SJCRH30 (cell line): ENCODE measurements around the gene TBC1D22A. TPM values are rescaled to one million over a fixed set of nuclear protein-coding genes. Genes with fewer than 3 reads are reported as not detected.

ENCODE experiments used
- DNase-seq, 2 experiments: peaks; one replicate each; pipeline ENCODE4 v3.0.0-alpha.2; 2015 to 2020
- H3K27ac ChIP-seq: fragments of 250-450 bp; sonication (Bioruptor Pico); 2 replicates; pipeline ENCODE4 v1.5.1; 2020; ENCODE audit warnings: mild to moderate bottlenecking, moderate library complexity
- H3K27me3 ChIP-seq: fragments of 250-450 bp; sonication (Bioruptor Pico); 2 replicates; pipeline ENCODE4 v1.5.1; 2020; ENCODE audit warnings: mild to moderate bottlenecking, moderate library complexity
- H3K36me3 ChIP-seq: fragments of 250-450 bp; sonication (Bioruptor Pico); 2 replicates; pipeline ENCODE4 v1.5.1; 2020; ENCODE audit warnings: mild to moderate bottlenecking, moderate library complexity
- H3K4me1 ChIP-seq: fragments of 250-450 bp; sonication (Bioruptor Pico); 2 replicates; pipeline ENCODE4 v1.5.1; 2020; ENCODE audit warnings: mild to moderate bottlenecking, moderate library complexity
- H3K4me3 ChIP-seq: fragments of 250-450 bp; sonication (Bioruptor Pico); 2 replicates; pipeline ENCODE4 v1.5.1; 2020; ENCODE audit warnings: mild to moderate bottlenecking, moderate library complexity
- H3K9me3 ChIP-seq: fragments of 250-450 bp; sonication (Bioruptor Pico); replicated peaks from 2 replicates; pipeline ENCODE4 v1.5.1; 2020; ENCODE audit warnings: mild to moderate bottlenecking, moderate library complexity
- total RNA-seq: library from RNA; depleted of rRNA; stranded (reverse); fragments of >200 nt; shearing (Covaris generic); gene quantifications from 2 replicates; pipeline ENCODE4 v1.2.3, GENCODE V29; 2014

Gene TBC1D22A
- total RNA-seq, 1 experiment from 2014 or later: 8.9 TPM

GRCh38 chr22:47000256-47000655, 237.8 kb downstream of the TBC1D22A start:
- Histone ChIP-seq H3K27ac (peak overlapping the region; percentile 85), H3K9me3 (no peaks in the 10 kb centered on the region), H3K4me1 (peaks cover 16% of the 10 kb centered on the region), H3K27me3 (no peaks in the 10 kb centered on the region), H3K4me3 (no peak overlapping the region), H3K36me3 (no peaks in the 10 kb centered on the region)
- DNase-seq: no peak

DNA sequence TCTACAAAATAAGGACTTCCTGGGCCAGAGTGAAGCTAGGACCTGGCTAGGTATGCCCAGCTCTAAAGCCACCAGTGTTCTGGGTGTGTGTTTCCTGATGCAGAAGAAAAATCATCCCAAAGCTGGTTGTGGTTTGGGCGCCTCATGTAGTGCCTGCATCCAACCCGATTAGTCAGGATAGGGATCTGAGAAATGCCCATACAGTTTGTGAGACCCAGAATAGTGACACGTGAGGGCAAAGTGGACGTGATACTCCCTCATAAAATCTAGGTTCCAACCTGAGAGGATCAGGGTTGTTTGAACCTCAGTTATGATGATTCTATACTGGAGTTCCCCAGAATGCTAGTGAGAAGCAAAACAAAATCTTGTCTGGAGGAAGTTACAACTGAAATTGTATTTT, 238.4 kb downstream of the TBC1D22A start:
- Histone ChIP-seq H3K4me3 (peak overlapping the region; percentile 46), H3K36me3 (no peaks in the 10 kb centered on the region), H3K4me1 (peaks cover 16% of the 10 kb centered on the region), H3K27ac (peak overlapping the region; percentile 85), H3K27me3 (no peaks in the 10 kb centered on the region), H3K9me3 (no peaks in the 10 kb centered on the region)
- peak; percentile 49 to 74 for DNase-seq

DNA sequence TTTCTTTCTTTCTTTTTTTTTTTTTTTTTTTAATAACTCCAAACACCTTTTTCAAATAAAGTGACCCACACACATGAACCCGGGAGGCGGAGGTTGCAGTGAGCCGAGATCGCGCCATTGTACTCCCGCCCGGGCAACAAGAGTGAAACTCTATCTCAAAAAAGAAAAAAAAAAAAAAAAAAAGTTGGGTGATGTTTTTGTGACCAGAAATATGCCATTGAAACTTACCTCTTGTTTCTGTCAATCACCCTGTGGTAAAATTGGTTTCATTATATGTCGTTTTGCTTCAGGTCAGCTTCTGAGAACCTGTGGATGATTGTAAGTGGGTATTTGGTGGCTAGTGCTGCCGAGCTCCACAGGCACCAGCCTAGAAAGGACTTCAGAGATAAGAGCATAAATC, 238.8 kb downstream of the TBC1D22A start:
- DNase-seq: peak; percentile 44 to 86
- Histone ChIP-seq H3K27ac (peak overlapping the region; percentile 85), H3K4me1 (peaks cover 16% of the 10 kb centered on the region), H3K36me3 (no peaks in the 10 kb centered on the region), H3K9me3 (no peaks in the 10 kb centered on the region), H3K4me3 (peak overlapping the region; percentile 46), H3K27me3 (no peaks in the 10 kb centered on the region)

DNA sequence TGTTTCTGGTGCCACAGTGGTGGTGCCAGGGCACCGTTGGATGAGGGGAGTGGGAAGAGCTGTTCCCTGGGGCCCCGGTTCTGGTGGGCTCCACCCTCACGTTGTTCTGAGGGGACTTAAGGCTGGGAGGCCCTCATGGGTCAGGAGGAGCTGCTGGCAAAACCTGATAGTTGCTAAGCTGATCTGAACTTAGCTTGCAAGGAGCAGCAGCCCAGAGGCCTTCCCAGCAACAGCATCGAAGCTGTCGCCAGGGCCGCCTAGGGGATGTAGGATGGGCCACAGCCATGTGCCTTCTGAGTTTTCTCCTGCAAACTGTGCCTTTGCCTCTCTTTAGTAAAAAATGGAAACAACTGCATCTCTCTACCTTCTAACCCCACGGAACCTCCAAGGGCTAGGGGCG, 240.2 kb downstream of the TBC1D22A start:
- H3K36me3 ChIP-seq: no peaks in the 10 kb centered on the region
- DNase-seq: no peak
- no peak overlapping the region for H3K4me3 ChIP-seq
- H3K27me3 ChIP-seq: no peaks in the 10 kb centered on the region
- H3K27ac ChIP-seq: no peak overlapping the region
- H3K9me3 ChIP-seq: no peaks in the 10 kb centered on the region
- peaks cover 16% of the 10 kb centered on the region for H3K4me1 ChIP-seq

DNA sequence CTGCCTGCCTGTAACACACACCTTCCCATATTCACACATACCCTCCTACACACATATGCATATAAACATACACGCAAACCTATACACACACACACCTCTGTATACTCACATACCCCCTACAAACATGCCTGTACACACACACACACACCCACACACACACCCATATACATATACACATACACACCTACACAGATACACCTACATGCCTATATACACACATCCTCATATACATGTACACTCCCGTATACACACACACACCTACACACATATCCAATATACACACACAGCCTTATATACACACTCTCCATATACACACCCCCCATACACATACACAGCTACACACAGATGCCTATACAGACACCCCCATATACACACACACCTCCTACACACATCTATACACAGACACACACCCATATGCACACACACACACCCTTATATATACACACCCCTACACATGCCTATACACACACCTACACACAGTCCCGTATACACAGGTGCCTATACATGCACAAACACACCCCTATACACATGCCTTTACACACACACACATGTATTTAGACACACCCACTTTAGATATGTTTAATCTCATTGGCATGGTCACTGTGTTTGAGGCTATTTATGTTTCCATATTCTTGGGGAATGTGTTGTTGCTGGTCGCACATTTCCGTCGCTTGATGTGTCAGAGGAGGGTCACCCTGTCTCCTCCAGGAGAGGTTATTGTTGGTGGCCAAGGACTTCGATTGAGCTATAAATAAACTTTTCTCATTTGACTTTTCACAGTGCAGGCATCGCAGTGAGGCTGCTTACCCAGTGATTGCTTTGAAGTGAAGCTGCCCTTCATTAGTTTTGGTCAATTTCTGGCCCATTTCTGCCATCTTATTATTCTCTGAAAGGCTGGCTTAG, 243.3 kb downstream of the TBC1D22A start:
- Histone ChIP-seq H3K4me3 (no peak overlapping the region), H3K4me1 (peaks cover 9% of the 10 kb centered on the region), H3K36me3 (no peaks in the 10 kb centered on the region), H3K27ac (no peak overlapping the region), H3K9me3 (no peaks in the 10 kb centered on the region), H3K27me3 (no peaks in the 10 kb centered on the region)
- no peak for DNase-seq

DNA sequence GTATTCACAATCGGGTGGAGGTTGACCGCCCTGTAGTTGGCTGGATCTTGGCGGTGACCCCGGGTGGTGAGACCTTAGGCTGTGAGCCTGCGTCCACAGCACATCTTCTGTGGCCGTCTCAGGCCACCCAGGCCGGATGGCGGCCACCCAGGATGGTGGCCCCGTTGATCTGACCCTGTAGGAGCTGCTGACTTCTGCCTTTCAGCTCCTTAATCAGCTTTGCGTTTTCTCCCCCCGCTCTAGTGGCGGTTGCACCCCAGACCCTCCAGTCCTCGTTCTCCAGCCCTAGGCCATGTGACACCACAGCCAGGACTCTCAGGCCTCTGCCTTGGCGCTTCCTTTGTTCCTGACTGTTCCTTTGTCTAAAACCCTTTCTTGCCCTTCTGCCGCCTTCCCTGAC, 244.0 kb downstream of the TBC1D22A start:
- no peak for DNase-seq
- Histone ChIP-seq H3K4me1 (peaks cover 6% of the 10 kb centered on the region), H3K36me3 (no peaks in the 10 kb centered on the region), H3K4me3 (no peak overlapping the region), H3K27me3 (no peaks in the 10 kb centered on the region), H3K27ac (no peak overlapping the region), H3K9me3 (no peaks in the 10 kb centered on the region)

DNA sequence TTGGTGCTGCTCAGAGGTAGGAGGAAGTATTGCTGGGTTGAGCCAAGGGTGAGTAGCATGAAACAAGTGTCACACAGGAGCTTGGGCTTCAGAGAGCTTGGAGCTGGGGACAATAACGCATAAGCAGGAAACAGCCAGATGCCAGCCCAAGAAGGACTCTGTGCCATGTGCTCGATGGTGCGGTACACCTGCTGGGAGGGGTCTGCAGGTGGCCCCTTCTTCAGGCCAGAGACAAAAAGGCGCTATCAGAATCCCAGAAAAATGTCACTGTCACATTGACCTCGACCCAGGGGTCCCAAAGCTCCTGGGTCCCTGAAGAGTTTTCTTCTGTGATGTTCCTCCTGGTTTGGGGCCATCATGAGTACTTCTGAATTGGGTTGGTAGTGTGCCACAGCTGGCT, 244.4 kb downstream of the TBC1D22A start:
- H3K27me3 ChIP-seq: no peaks in the 10 kb centered on the region
- no peak for DNase-seq
- no peaks in the 10 kb centered on the region for H3K36me3 ChIP-seq
- H3K27ac ChIP-seq: no peak overlapping the region
- no peaks in the 10 kb centered on the region for H3K9me3 ChIP-seq
- H3K4me3 ChIP-seq: no peak overlapping the region
- H3K4me1 ChIP-seq: peaks cover 3% of the 10 kb centered on the region

GRCh38 chr22:47007496-47007895, 245.0 kb downstream of the TBC1D22A start:
- no peak overlapping the region for H3K4me3 ChIP-seq
- H3K27me3 ChIP-seq: no peaks in the 10 kb centered on the region
- H3K36me3 ChIP-seq: no peaks in the 10 kb centered on the region
- H3K27ac ChIP-seq: no peak overlapping the region
- H3K4me1 ChIP-seq: no peaks in the 10 kb centered on the region
- DNase-seq: no peak
- no peaks in the 10 kb centered on the region for H3K9me3 ChIP-seq

GRCh38 chr22:47008208-47008885, 245.9 kb downstream of the TBC1D22A start:
- H3K4me3 ChIP-seq: no peak overlapping the region
- H3K27ac ChIP-seq: no peak overlapping the region
- no peaks in the 10 kb centered on the region for H3K9me3 ChIP-seq
- H3K36me3 ChIP-seq: no peaks in the 10 kb centered on the region
- H3K27me3 ChIP-seq: no peaks in the 10 kb centered on the region
- no peaks in the 10 kb centered on the region for H3K4me1 ChIP-seq
- no peak for DNase-seq

DNA sequence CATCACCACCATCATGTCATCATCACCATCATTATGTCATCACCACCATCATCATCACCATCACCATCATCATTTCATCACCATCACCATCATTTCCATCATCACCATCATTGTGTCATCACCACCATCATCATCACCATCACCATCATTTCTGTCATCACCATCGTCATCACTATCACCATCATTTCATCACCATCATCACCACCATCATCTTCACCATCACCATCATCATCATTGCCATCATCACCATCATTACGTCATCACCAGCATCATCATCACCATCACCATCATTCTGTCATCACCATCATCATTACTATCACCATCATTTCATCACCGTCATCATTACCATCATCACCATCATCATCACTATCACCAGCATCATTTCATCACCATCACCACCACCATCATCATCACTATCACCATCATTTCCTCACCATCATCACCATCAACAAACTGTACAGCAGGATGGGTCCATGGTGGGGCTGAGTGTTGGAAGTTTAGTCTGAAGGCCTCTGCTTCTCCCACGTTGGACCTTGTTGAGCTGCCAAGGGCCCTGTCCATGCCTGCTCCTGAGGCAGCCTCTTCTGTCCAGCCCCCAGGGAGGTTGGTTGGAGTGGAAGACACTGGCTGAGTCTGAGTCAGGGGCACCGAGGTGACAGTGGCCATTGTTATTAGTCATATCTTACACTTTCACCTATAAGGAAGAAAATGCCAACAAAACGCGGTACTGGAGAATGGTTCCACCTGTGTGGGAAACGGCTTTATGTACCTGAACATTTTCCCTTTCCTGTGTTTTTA, 247.1 kb downstream of the TBC1D22A start:
- no peak overlapping the region for H3K27ac ChIP-seq
- no peak for DNase-seq
- no peaks in the 10 kb centered on the region for H3K4me1 ChIP-seq
- no peaks in the 10 kb centered on the region for H3K27me3 ChIP-seq
- H3K9me3 ChIP-seq: no peaks in the 10 kb centered on the region
- no peaks in the 10 kb centered on the region for H3K36me3 ChIP-seq
- no peak overlapping the region for H3K4me3 ChIP-seq

DNA sequence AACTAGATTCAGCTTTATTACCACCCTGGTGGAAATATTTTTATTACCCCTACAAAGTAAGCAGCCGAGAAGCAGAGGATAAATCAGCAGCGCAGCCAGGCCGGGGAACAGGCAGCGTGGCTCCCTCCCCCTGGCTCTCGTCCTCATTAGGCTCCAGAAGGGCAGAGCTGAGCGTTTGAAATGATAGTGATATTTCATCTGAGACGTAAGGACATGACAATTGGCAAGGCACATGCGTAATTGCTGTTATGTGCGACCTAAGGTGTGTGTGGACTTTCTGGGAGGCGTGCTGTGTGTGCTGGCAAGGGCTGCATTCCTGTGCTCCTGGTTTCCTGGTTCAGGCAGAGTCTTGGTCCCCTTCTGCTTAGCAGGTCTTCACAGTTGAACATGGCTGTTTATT, 247.8 kb downstream of the TBC1D22A start:
- Histone ChIP-seq H3K4me3 (no peak overlapping the region), H3K27me3 (no peaks in the 10 kb centered on the region), H3K9me3 (no peaks in the 10 kb centered on the region), H3K4me1 (no peaks in the 10 kb centered on the region), H3K36me3 (no peaks in the 10 kb centered on the region), H3K27ac (no peak overlapping the region)
- DNase-seq: no peak

GRCh38 chr22:47011131-47011858, 248.8 kb downstream of the TBC1D22A start:
- H3K9me3 ChIP-seq: no peaks in the 10 kb centered on the region
- H3K27ac ChIP-seq: no peak overlapping the region
- H3K4me1 ChIP-seq: no peaks in the 10 kb centered on the region
- H3K36me3 ChIP-seq: no peaks in the 10 kb centered on the region
- H3K4me3 ChIP-seq: no peak overlapping the region
- DNase-seq: no peak
- H3K27me3 ChIP-seq: no peaks in the 10 kb centered on the region

GRCh38 chr22:47011859-47012258, 249.4 kb downstream of the TBC1D22A start:
- H3K36me3 ChIP-seq: no peaks in the 10 kb centered on the region

GRCh38 chr22:47012589-47013370, 250.3 kb downstream of the TBC1D22A start:
- no peaks in the 10 kb centered on the region for H3K36me3 ChIP-seq
- H3K4me1 ChIP-seq: no peaks in the 10 kb centered on the region
- no peak overlapping the region for H3K4me3 ChIP-seq
- no peaks in the 10 kb centered on the region for H3K27me3 ChIP-seq
- H3K9me3 ChIP-seq: no peaks in the 10 kb centered on the region
- no peak overlapping the region for H3K27ac ChIP-seq
- DNase-seq: no peak

More at GRCh38 chr22:47011859-47012258, 249.4 kb downstream of the TBC1D22A start:
- no peaks in the 10 kb centered on the region for H3K4me1 ChIP-seq
- H3K27me3 ChIP-seq: no peaks in the 10 kb centered on the region
- H3K9me3 ChIP-seq: no peaks in the 10 kb centered on the region
- DNase-seq: no peak
- no peak overlapping the region for H3K27ac ChIP-seq
- no peak overlapping the region for H3K4me3 ChIP-seq
